ENCODE measurements around the gene DHRS7. TPM values are rescaled to one million over a fixed set of nuclear protein-coding genes. Genes with fewer than 3 reads are reported as not detected.
A peak's percentile ranks its signal among the peaks of the same experiment; 100 is the strongest.

Gene DHRS7, protein sequence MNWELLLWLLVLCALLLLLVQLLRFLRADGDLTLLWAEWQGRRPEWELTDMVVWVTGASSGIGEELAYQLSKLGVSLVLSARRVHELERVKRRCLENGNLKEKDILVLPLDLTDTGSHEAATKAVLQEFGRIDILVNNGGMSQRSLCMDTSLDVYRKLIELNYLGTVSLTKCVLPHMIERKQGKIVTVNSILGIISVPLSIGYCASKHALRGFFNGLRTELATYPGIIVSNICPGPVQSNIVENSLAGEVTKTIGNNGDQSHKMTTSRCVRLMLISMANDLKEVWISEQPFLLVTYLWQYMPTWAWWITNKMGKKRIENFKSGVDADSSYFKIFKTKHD
- 65.9 TPM for total RNA-seq

DNA sequence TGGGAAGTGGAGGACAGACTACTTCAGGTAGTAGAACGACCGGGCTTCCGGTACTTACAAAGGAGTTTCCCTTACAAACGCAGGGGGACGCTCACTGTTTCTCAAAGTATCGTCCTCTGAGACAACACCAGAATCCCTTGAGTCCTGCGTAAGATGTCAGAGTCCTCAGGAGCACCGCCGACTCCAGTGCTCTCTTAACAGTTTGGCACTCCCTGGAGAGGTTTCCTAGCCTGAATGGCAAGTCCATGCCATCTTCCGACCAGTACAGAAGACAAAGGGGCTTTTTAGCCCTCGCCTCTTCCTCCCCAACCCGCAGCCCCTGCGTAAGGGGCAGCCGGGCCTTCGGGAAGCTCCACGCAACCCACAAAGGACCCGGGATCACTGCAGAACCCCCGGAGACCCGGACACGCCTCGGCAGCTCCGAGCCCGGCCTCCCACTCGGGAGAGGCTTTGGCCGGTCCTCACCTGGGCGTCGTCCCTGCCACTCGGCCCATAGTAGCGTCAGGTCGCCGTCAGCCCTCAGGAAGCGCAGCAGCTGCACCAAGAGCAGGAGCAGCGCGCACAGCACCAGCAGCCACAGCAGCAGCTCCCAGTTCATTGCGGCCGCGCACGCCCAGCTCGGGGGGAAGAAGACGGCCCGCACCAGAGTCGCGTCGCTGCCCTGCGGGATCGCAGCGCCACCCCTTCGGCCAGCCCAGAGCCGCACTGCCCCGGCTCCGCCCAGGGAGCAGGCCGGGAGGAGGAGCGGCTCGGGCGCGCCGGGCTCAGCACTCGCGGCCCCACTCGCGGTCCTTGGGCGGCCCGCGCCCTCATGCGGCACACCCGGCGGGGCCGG is at the start of gene DHRS7:
Gene DHRS7, minus strand, starts transcription at position 687 of the 835 bp plus-strand sequence. Its CDS starts 89 bp downstream, at position 598.
- Histone ChIP-seq H3K4me1 (ENCODE audit: insufficient read depth, low read length) (peaks cover 46% of the 10 kb centered on the region), H3K9me3 (ENCODE audit: low read depth, low read length) (no peaks in the 10 kb centered on the region), H3K27me3 (ENCODE audit: insufficient read depth, low read length) (no peaks in the 10 kb centered on the region), H3K4me3 (ENCODE audit: low read length) (peak within 1 kb of the TSS; percentile 70)

DNA sequence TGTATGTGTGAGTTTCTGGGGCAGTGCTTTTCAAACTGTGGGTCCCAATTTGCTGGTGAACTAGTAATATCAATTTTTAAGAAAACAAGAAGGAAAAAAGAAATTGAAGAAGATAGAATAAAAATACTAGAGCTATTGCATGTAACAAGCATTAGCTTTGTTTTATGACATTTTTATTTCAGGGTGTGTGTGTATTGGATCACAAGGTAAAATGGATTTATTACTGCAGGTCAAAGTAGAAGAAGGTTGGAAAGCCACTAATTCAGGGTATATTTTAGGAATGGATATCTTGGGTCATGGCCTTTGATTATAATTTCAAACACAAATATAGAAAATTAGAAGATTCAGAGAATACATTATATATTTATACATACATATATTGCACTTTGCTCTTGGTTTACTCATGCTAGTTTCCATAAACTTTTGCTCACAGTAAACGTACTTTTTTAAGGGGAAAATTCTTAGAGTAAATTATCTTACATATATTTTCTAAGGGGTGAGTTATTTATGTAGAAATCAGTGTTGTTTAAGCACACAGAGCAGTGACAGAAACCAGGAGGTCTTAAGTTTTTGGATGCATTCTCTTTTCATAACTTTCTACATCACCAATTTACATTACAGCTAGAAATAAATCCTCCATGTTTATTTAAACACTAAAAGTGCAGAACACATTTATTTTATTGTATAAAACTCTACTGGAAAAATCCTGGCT is 49.4 kb upstream of the DHRS7 start:
- Histone ChIP-seq H3K4me3 (ENCODE audit: low read length) (no peak overlapping the region), H3K27me3 (ENCODE audit: insufficient read depth, low read length) (no peaks in the 10 kb centered on the region), H3K4me1 (ENCODE audit: insufficient read depth, low read length) (no peaks in the 10 kb centered on the region), H3K9me3 (ENCODE audit: low read depth, low read length) (no peaks in the 10 kb centered on the region)

DNA sequence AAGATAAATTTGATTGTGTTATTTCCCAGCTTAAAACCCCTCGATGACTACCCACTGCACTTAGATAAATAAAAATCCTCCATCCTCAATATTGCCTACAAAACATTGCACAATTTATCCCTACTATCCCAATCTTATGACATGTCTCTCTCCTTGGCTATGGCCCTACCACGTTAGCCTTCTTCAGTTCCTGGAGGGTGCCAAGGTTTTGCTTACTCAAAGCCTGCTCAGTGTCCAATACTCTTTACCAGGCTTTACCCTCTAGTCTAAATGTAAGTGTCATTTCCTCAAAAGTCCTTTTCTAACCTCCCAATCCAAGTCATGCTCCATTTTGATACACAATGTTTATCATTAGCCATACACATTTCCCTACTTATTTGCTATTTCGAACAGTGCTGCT is 48.8 kb upstream of the DHRS7 start:
- no peak overlapping the region for H3K4me3 ChIP-seq (ENCODE audit: low read length)
- H3K27me3 ChIP-seq (ENCODE audit: insufficient read depth, low read length), result no peaks in the 10 kb centered on the region
- H3K9me3 ChIP-seq (ENCODE audit: low read depth, low read length), result no peaks in the 10 kb centered on the region
- no peaks in the 10 kb centered on the region for H3K4me1 ChIP-seq (ENCODE audit: insufficient read depth, low read length)

DNA sequence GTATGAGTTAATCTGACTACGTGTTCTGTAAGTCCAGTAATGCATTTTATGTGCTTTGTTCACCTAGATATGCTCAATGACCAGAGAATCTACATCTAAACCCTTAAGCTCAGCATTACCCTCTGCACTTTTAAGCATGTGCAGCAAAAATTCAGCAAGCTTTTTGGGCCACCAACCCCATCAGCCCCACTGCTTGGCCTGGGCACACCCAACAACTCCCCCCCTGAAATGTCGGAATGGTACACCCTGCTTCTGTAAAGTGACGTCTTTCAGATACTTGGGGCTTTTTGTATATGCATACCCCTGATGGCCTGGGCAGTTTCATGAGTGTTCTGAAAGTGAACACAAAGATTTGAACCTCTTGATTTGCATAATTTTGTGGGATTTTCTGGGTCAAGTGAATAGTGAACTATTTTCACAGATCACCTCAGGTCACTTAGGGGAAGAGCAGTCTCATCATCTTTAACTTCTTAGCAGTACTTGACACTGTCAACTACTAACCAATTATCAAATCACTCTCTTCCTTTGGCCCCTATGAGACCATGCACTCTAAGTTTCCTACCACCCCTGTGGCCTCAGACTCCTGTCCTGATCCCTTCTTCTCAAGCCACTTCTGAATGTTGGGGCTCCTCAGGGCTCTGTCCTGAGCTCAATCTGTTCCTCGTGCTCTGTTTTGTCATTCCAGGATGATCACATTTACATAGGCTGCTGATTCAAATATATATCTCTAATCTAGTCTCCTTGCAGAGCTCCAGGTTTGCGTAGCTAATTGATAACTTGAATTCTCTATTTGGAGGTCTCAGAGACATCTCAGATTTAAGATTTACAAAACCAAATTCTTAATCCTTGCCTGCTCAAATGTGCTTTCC is 47.5 kb upstream of the DHRS7 start:
- Histone ChIP-seq H3K4me1 (ENCODE audit: insufficient read depth, low read length) (no peaks in the 10 kb centered on the region), H3K9me3 (ENCODE audit: low read depth, low read length) (no peaks in the 10 kb centered on the region), H3K27me3 (ENCODE audit: insufficient read depth, low read length) (no peaks in the 10 kb centered on the region), H3K4me3 (ENCODE audit: low read length) (no peak overlapping the region)

DNA sequence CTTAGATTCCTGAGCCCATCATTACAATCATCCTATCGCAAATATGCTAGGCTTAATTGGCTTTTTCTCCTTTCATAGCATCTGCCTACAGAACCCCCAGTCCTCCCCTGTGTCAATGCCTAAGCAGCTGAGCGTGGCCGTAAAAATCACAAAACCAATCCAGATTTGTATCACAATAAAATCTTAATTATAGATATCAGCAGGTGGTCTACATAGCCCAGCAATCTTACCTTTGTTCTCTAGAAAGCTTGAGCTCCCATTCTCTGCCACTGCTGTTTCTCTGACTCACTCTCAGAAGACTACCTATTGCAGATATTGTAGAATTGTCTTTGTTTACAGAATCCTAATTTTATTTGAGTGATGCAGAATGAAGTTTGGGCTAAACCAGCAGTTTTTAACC is 46.0 kb upstream of the DHRS7 start:
- Histone ChIP-seq H3K4me3 (ENCODE audit: low read length) (no peak overlapping the region), H3K4me1 (ENCODE audit: insufficient read depth, low read length) (peaks cover 4% of the 10 kb centered on the region), H3K27me3 (ENCODE audit: insufficient read depth, low read length) (no peaks in the 10 kb centered on the region), H3K9me3 (ENCODE audit: low read depth, low read length) (no peaks in the 10 kb centered on the region)

DNA sequence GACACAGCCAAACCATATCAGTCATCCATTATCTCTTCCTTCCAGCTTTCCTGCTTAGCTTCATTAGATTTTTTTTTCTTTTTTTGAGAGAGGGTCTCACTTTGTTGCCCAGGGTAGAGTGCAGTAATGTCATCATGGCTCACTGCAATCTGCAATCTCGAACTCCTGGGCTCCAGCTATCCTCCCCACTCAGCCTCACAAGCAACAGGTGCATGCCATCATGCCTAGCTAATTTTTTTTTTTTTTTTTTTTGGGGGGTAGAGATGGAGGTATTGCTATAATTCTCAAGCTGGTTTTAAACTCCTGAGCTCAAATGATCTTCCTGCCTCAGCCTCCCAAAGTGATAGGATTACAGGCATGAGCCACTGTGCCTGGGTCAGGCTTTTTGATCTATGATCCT is 45.5 kb upstream of the DHRS7 start:
- no peaks in the 10 kb centered on the region for H3K27me3 ChIP-seq (ENCODE audit: insufficient read depth, low read length)
- no peaks in the 10 kb centered on the region for H3K9me3 ChIP-seq (ENCODE audit: low read depth, low read length)
- H3K4me3 ChIP-seq (ENCODE audit: low read length), result no peak overlapping the region
- peaks cover 4% of the 10 kb centered on the region for H3K4me1 ChIP-seq (ENCODE audit: insufficient read depth, low read length)

DNA sequence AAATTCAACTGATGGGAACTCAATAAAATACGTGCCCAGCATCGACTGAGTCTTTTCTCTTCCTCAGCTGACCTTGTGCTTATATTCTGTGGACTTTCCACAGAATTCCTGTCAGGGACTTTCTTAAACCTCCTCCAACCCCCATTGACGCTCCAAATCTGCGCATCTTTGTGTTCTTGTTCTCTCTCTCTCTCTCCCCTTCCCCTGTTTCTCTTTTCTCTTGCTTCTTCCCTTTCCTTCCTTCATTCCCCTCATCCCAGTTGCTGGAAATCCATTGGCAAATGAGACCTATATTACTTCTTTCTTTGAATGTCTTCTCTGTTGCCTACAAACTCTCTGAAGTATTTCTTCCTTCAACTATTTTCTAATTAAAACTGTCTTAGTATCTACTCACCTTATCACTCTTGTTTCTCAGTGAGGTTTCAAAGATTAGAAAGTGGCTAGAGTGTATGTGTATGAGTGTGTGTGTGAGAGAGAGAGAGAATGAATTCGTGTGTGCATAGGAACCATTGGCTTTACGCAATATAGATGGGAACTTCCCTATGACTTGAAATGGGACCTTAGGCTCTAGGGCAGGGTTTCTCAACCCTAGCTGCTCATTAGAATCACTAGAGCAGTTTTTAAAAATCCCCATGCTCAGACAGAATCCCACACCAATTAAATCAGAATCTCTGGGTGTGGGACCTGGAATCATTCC is 41.8 kb upstream of the DHRS7 start:
- Histone ChIP-seq H3K27me3 (ENCODE audit: insufficient read depth, low read length) (no peaks in the 10 kb centered on the region), H3K4me1 (ENCODE audit: insufficient read depth, low read length) (peaks cover 4% of the 10 kb centered on the region), H3K4me3 (ENCODE audit: low read length) (no peak overlapping the region), H3K9me3 (ENCODE audit: low read depth, low read length) (no peaks in the 10 kb centered on the region)

DNA sequence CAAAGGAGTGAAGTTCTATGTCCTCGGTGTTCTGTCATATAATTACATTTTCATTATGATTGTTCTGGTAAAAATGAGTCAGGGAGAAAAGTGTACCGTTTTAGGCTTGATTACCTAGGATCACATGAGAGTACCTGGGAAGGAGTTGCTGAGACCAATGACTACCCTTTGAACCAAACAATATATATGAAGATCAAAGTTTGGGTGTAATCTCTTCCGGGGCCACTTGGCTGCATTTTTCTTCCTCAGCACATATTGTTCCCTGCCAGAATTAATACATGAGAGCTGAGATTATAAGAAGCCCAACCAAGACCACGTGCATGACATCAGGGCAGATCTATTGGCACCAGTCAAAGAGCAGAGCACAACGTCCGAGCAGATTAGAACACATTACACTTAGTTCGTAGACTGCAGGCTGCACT is 41.1 kb upstream of the DHRS7 start:
- Histone ChIP-seq H3K27me3 (ENCODE audit: insufficient read depth, low read length) (no peaks in the 10 kb centered on the region), H3K4me3 (ENCODE audit: low read length) (no peak overlapping the region), H3K9me3 (ENCODE audit: low read depth, low read length) (no peaks in the 10 kb centered on the region), H3K4me1 (ENCODE audit: insufficient read depth, low read length) (peaks cover 4% of the 10 kb centered on the region)

DNA sequence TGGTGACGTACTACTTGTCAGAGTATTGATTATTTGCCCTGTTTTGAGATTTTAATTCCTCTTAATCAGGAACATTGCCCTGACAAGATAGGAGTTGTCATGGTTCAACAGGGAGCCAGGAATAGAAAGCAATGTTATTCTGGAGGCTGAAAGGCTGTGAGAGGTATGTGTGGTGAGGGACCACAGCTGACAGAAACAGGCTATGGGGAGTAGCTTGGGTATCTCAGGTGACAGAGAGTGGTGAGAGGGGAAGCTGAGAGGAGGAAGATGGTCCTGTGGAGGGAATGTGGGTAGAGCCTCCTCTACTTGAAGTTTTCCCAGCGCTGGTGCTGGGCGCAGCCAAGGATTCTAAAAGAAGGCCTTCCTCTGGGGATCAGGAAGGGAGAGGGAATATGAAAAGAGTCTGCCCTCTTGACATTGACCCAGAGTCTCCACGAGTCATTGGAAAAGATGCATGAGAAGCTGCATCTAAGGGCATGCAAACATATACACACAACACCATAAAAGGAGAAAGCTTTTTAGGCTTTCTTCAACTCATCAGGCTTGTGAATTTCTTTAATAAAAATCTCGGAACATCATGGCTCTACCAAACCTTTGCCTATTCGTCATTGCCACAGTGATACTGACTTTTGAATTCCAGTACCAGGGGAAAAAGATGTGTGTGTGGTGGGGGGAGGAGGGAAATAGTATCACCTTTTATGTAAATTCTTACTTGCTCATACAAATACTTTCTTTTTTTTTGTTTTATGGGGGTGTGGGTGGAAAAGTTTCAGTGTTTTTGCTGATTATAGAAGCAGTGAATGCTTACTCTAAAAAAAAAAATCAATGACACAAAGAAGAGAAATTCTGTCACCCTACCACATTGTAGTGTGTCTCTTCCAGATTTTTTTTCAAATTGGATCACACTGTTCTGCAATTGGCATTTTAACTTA is 39.9 kb upstream of the DHRS7 start:
- Histone ChIP-seq H3K4me3 (ENCODE audit: low read length) (no peak overlapping the region), H3K4me1 (ENCODE audit: insufficient read depth, low read length) (peaks cover 4% of the 10 kb centered on the region), H3K27me3 (ENCODE audit: insufficient read depth, low read length) (no peaks in the 10 kb centered on the region), H3K9me3 (ENCODE audit: low read depth, low read length) (no peaks in the 10 kb centered on the region)

DNA sequence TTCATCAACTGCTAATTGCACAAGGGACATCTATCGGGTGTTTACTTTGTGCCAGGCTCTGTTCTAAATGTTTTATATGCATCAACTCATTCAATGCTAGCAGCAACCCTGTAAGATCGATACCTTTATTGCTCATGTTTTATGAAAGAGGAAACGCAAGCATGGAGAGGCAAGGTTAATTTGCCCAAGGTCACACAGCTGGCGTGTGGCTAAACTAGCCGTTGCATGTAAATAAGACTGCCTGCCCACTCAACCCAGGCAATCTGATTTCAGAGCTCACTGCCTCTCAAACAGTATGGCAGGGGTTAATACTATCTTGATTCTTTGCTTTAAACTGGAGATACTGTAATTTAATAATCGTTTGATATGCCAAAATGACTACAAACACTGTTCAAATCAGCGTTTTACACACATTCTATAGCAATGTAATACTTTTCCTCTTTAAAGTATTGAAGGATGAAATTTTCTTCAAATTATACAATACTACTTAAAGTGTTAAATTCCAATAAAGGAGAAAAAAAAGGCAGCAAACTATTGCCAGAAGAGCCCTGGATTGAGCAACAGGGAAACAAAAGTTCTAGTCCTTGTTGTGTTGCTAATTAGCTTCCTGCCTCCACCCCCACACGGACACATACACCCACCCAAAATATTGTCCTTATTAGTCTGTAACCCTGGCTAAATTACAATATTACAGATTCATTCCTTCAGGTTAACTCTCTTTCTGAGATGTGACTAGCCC is 39.1 kb upstream of the DHRS7 start:
- Histone ChIP-seq H3K9me3 (ENCODE audit: low read depth, low read length) (no peaks in the 10 kb centered on the region), H3K4me3 (ENCODE audit: low read length) (no peak overlapping the region), H3K27me3 (ENCODE audit: insufficient read depth, low read length) (no peaks in the 10 kb centered on the region), H3K4me1 (ENCODE audit: insufficient read depth, low read length) (peaks cover 4% of the 10 kb centered on the region)

DNA sequence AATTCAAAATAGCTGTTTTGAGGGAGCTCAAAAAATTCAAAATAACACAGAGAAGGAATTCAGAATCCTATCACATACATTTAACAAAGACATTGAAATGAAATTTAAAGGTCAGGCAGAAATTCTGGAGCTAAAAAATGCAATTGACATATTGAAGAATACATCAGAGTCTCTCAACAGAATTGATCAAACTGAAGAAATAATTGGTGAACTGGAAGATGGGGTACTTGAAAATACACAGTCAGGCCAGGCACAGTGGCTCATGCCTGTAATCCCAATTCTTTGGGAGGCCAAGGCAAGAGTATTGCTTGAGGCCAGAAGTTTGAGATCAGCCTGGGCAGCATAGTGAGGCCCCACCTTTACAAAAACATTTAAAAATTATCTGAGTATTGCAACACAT is 34.1 kb upstream of the DHRS7 start:
- Histone ChIP-seq H3K4me1 (ENCODE audit: insufficient read depth, low read length) (peaks cover 6% of the 10 kb centered on the region), H3K4me3 (ENCODE audit: low read length) (no peak overlapping the region), H3K27me3 (ENCODE audit: insufficient read depth, low read length) (no peaks in the 10 kb centered on the region), H3K9me3 (ENCODE audit: low read depth, low read length) (no peaks in the 10 kb centered on the region)

DNA sequence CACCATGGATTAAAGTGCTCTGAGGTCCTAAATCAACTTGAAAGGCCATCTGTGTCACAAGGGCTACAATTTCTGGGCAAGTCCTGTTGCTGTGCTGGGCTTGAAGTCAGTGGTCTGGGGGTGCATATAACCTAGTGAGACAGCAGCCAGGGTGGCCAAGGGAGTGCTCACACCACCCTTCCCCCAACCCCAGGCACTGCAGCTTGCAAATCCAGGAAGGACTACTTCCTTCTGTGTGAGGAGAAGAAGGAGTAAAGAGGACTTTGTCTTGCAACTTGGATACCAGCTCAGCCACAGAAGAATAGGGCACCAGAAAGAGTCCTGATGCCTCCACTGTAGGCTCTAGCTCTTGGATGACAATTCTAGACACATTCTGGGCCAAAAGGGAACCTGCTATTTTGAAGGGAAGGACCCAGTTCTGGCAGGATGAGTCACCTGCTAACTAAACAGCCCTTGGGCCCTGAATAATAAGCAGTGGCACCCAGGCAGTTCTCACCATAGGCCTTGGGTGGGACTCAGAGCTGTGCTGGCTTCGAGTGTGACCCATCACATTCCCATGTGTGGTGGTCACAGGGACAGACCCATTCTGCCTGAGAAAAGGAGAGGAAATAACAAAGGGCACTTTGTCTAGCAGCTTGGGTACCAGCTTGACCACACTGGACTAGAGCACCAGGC is 32.6 kb upstream of the DHRS7 start:
- Histone ChIP-seq H3K27me3 (ENCODE audit: insufficient read depth, low read length) (no peaks in the 10 kb centered on the region), H3K4me3 (ENCODE audit: low read length) (no peak overlapping the region), H3K4me1 (ENCODE audit: insufficient read depth, low read length) (peaks cover 6% of the 10 kb centered on the region), H3K9me3 (ENCODE audit: low read depth, low read length) (no peaks in the 10 kb centered on the region)
